SK-N-DZ (cell line): ENCODE data around the gene SPRR2F. TPM values are rescaled to one million over a fixed set of nuclear protein-coding genes. Genes with fewer than 3 reads are reported as not detected.
"Not testable (repeated sequence)": the region's sequence is repeated elsewhere in the genome, so short reads cannot be mapped to it uniquely, and the experiment has no call there.

Experiments used
- DNase-seq: peaks from one replicate; pipeline ENCODE4 v3.0.0-alpha.2; 2015; ENCODE audit warnings: low spot score
- polyA plus RNA-seq, 2 experiments: library from polyadenylated mRNA; depleted of rRNA; stranded (reverse); fragments of >200 nt; gene quantifications; 2 replicates each; pipeline ENCODE4 v1.2.3, GENCODE V29; 2014

SPRR2F gene
- not detected in 2 replicates for polyA plus RNA-seq (2014; cell fraction: cytosol; rRNA removed)
- not detected in 2 replicates for polyA plus RNA-seq (2014; cell fraction: nucleus; rRNA removed)

- no peak for DNase-seq
These were observed at the start of gene SPRR2F for GRCh38 chr1:153113416-153113815. Gene SPRR2F (minus strand): TSS chr1:153113516. CDS start chr1:153112733, 783 bp downstream.

GRCh38 chr1:153155541-153155940, 42.2 kb upstream of the SPRR2F start:
- DNase-seq = no peak

GRCh38 chr1:153152481-153152880, 39.2 kb upstream of the SPRR2F start:
- DNase-seq = no peak

- no peak for DNase-seq
These were observed 37.5 kb upstream of the SPRR2F start, which contains the start of gene SPRR2G for GRCh38 chr1:153150846-153151245. Gene SPRR2G (minus strand): TSS chr1:153150890. CDS start chr1:153150110, 780 bp downstream.

DNA sequence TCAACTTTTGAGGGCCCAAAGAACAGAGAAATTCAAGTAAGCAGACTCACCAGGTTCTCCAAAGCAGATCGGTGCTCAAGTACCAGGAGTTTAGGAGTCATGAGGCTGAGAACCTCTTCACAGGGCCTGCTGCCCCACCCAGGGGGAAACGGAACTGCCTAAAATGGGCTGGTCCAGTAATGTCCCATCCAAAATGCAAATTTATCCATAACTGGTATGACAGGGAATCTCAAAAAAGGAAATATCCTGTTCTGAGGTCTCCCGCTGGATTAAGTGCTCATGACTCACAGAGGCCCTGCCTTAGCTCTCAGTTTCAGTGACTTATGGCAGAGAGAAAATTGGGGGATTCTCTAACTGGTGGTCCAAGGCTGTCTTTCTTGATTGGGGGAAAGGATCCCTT, 28.1 kb upstream of the SPRR2F start:
- DNase-seq = no peak

DNA sequence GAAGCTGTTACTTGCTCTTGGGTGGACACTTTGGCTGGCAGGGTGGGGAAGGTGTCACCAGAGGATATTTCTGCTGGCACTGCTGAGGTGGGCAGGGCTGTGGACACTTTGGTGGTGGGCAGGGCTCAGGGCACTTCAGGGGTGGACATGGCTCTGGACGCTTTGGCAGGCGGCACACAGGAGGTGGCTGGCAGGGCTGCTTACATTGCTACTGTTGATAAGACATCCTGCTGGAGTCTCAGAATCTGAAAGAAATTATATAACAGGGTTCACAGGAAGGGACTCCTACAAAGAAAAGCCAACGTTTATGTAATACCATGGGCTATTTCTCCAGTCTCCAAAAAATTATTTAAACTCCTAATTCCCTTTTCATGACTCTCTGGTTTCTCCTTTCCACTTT, 27.2 kb upstream of the SPRR2F start:
- DNase-seq = no peak

DNA sequence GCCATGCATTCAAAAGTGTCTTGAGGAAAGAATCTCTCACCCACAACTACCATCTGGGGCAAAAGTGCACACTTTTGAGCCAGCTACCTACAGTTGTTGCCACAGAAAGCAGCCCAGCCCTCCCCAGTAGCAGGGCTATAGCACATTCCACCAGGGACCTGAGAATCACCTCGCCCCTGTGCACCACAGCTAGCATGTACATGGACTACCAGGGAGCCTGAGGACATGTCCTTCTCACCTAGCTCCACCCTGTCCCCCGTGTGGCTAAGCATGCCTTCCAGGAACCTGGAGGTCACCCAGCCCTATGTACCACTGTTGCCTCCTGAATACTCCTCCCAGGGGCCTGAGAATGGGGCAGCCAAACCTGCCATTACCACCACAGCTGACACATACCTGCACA, 20.4 kb upstream of the SPRR2F start:
- DNase-seq = no peak

- DNase-seq = no peak
These were observed 20.0 kb upstream of the SPRR2F start for GRCh38 chr1:153133267-153133666.

DNA sequence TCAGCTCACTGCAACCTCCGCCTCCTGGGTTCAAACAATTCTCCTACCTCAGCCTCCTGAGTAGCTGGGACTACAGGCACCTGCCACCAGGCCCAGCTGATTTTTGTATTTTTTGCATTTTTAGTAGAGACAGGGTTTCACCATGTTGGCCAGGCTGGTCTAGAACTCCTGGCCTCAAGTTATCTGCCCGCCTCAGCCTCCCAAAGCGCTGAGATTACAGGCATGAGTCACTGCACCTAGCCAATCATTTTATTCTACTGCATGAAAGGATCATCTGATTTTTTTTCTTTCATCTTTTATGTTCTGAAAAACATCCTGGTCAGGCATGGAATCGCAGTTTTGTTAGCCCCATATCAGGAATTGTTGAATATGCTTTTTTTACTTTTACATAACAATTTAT, 15.4 kb upstream of the SPRR2F start:
- not testable (repeated sequence) for DNase-seq

DNA sequence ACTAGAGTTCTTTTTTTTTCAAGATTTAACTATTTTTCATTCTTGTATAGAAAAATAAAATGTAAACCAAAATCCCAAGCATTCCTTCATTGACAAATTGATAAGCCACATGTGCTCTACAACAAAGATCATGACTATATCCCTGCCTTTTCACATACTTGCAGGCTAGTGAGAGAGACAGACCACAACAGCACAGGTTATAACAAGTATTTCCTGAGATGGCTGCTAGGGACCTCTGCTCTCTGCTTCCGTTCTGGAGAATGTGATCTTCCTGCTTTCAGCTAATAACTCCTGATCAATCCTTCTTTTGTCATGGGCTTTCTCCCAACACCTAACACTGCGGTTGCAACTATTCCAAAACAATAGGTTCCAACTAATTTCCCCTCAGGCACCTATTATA, 14.0 kb upstream of the SPRR2F start:
- no peak for DNase-seq

DNA sequence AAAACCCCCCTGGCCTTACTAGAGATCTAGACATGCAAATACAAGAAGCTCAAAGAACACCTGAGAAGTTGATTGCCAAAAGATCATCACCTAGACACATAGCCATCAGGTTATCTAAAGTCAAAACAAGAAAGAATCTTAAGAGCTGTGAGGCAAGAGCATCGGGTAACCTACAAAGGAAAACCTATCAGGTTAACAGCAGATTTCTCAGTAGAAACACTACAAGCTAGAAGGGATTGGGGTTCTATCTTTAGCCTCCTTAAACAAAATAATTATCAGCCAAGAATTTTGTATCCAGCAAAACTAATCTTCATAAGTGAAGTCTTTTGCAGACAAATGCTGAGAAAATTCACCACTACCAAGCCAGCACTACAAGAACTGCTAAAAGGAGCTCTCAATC, 12.2 kb upstream of the SPRR2F start:
- DNase-seq = no peak

DNA sequence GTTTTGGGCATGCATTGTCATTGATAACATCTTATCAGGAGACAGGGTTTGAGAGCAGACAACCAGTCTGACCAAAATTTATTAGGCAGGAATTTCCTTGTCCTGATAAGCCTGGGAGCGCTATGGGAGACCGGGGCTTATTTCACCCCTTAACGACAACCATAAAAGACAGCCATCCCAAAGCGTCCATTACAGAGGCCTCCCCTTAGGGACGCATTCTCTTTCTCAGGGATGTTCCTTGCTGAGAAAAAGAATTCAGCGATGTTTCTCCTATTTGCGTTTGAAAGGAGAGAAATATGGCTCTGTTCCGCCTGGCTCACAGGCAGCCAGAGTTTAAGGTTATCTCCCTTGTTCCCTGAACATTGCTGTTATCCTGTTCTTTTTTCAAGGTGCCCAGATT, 10.5 kb upstream of the SPRR2F start:
- DNase-seq = not testable (repeated sequence)

DNA sequence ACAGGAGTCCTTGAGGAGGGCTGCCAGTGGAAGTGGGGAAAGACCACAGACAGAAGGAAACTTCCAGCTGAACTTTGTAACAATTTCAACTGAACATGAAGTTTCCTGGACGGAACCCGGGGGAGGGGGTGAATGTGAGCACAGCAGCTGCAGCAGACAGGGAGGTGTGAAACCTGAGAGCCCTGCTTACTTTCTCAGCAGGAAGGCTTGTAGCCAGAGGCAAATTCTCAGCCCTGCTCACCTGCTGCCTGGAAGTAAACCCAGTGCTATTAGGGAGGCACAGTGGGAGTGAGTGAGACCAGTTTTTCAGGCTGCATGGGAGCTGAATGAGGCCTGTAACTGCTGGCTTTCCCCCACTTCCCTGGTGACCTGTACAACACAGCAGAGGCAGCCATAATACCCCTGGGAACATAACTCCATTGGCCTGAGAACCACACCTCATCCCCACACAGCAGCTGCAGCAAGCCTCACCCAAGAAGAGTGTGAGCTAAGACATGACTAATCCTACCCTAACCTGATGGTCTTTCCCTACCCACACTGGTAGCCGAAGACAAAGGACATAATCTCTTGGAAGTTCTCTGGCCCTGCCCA, 9.6 kb upstream of the SPRR2F start:
- no peak for DNase-seq

DNA sequence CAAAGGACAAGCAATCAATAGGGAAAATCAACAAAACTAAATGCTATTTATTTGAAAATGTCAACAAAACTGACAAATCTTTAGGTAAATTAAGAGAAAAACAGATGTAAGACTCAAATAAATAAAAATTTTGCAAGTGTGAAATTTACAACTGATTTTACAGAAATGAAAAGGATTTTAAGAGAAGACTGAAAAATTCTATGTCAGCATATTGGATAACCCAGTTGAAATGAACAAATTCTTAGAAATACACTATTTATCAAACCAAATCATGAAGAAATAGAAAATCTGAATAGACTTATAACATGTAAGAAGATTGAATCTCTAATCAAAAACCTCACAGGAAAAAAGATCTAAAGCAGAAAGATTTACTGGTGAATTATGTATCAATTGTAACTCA, 7.6 kb upstream of the SPRR2F start:
- DNase-seq = no peak

- DNase-seq = no peak
These were observed 6.2 kb upstream of the SPRR2F start for GRCh38 chr1:153119491-153119971.

GRCh38 chr1:153115264-153115663, 1.9 kb upstream of the SPRR2F start:
- not testable (repeated sequence) for DNase-seq

DNA sequence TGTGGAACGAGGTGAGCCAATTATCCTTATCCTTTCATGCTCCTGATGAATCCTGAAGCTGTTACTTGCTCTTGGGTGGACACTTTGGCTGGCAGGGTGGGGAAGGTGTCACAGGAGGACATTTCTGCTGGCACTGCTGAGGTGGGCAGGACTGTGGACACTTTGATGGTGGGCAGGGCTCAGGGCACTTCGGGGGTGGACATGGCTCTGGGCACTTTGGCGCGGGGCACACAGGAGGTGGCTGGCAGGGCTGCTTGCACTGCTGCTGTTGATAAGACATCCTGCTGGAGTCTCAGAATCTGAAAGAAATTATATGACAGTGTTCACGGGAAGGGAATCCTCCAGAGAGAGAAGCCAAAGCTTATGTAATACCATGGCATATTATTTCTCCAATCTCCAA, 862 bp downstream of the SPRR2F start:
- not testable (repeated sequence) for DNase-seq

DNA sequence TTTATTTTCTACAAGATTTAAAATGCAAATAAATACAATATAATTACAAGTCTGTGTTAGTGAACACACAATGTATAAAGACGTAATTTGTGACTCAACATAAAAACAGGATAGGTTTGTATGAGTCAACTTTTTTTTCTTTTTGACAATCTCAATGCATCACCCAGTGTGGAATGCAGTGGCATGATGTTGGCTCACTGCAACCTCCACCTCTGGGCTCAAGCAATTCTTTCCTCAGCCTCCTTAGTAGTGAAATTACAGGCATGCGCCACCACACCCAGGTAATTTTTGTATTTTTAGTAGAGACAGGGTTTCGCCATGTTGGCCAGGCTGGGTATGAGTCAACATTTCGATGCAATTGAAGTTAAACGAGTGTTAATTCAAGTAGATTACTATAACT, 13.1 kb downstream of the SPRR2F start:
- DNase-seq = no peak

- no peak for DNase-seq
These were observed 13.8 kb downstream of the SPRR2F start for GRCh38 chr1:153099461-153100045.

DNA sequence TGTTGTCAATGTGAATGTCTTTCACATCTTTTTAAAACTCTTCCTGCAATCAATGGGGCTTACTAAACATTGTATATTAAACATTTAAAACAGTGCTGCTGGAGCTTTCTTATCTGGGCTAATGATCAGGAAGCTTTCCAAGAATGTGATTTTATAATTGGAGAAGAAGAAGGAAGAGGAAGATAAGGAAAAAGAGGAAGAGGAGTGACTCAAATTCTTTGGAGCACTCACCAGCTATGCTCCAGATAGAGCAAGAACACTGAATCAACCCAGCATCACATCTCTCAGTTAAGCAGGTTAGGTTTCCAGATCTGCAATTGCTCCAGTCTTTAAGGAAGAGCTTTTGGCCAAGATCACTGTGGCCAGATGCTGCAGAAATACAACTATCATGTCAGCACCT, 17.6 kb downstream of the SPRR2F start:
- no peak for DNase-seq

DNA sequence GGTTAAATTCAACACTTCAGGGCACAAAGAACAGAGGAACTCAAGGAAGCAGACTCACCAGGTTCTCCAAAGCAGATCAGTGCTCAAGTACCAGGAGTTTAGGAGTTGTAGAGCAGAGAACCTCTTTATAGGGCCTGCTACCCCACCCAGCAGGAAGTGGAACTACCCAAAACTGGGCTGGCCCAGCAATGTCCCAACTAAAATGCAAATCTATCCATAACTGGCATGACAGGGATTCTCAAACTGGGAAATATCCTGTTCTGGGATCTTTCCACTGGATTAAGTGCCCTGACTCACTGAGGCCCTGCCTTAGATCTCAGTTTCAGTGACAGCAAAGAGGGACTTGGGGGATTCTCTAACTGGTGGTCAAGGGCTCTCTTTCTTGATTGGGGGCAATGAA, 18.9 kb downstream of the SPRR2F start, which contains the start of gene SPRR2E:
SPRR2E (minus strand) TSS at position 101 of the 400 bp plus-strand sequence. CDS start 775 bp downstream, outside the sequence.
- DNase-seq = no peak

DNA sequence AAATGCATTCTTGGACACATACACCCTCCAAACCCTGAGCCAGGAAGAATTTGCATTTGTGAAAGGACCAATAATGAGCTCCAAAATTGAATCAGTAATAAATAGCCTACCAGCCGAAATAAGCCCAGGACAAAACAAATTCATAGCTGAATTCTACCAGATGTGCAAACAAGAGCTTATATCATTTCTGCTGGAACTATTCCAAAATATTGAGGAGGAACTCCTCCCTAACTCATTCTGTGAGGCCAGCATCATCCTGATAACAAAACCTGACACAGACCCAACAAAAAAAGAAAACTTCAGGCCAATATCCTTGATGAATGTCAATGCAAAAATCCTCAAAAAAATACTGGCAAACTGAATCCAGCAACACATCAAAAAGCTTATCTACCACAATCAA, 25.7 kb downstream of the SPRR2F start:
- no peak for DNase-seq

GRCh38 chr1:153081736-153082135, 31.6 kb downstream of the SPRR2F start:
- DNase-seq = no peak
